Islet of Langerhans (tissue), 1 donor: ENCODE measurements around the gene SYT6.

Experiments
- FAIRE-seq: peaks from one replicate; lab custom pipeline; 2011; peaks lifted over from hg19 to GRCh38; lab: Jason Lieb, UNC

The SYT6 gene

DNA sequence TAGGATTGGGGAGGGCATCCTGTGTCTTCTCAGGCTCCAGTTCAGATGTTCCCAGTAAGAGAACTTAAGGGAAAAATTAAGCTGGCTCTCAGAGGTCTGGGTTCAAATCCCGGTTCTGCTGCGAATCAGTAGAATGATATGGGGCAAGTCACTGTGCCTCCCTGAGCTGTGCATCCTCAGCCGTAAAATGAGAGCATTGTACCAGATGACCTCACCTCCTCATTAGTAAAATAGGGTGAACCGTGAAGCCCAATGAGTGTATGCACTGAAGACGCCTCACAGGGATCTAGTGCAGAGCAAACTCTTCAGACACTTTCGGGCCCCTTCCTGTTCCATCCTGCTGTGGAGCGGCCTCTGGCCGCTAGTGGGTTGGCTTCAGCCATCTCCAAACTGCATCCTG, 36.0 kb downstream of the SYT6 start:
- FAIRE-seq = no peak

GRCh38 chr1:114116086-114116485, 37.6 kb downstream of the SYT6 start:
- FAIRE-seq = no peak

DNA sequence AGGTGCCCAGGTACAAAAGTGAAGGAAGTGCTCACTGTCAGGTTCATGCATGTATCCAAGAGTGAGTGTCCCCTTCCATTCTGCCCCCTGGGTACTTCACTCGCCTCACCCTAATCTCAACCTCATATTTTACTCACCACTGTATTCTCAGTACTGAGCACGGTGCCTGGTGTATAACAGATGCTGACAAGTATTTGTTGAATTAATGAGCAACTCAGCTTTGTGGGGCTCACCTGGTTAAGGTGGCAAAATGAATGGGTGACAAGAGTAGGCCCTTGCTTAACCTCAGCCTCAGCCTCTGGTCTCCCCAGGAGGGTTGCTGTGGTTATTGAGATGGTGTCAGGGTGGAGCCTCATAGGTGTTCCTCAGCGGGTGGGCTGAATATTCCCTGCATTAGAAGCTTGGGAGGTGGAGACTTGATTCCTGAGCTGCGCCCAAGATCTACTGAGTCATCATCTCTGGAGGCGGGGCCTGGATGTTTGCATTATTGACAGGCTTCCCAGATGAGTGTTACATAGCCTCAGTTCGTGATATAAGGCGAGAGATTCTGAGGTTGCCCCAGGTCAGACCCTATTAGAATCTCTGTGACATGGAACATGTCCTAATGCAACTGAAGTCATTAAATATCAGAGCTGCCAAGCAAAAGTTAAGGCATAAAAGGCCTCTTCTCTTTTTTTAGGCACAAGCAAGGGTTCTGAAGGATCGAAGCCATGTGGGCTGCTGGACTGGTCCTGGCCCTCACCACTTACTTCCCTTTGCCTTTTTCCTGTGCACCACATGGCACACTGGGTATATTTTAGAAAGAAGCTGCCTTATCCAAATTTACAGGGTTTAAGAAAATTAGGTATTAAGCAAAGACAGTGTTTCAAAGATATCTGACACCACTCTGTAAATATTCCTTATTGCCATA, 39.2 kb downstream of the SYT6 start:
- no peak for FAIRE-seq

DNA sequence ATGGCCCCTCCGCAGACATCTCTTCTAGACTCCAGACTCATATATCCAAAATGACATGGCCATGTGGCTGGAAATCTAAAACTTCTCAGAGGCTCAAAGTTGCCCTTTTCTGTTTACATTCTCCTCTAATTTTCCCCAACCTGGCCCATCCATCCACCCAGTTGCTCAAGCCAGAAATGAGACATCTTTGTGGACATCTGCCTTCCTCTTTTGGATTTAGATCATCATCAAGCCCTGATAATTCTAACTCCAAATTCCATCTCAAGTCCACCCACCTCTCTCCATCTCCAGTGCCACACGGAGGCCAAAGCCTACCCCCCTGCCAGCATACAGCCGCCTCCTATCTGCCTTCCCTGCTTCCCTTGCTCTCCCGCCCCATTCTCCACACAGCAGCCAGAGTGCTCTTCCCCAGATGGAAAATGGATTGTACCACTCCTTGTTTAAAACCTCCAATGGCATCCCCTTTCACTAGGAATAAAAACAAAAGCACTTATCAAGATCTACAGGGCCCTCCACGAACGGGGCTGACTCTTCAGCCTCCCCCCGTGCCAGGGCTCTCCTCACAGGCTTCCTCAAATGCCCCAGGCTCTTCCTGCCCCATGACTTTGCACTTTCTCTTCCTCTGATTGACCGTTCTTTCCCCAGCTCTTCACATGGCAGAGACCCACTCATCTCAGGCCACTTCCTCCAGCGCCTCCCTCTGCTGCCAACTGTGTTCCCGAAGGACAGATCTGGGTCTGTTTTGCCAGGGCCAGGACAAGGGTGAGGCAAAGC, 40.1 kb downstream of the SYT6 start:
- no peak for FAIRE-seq

DNA sequence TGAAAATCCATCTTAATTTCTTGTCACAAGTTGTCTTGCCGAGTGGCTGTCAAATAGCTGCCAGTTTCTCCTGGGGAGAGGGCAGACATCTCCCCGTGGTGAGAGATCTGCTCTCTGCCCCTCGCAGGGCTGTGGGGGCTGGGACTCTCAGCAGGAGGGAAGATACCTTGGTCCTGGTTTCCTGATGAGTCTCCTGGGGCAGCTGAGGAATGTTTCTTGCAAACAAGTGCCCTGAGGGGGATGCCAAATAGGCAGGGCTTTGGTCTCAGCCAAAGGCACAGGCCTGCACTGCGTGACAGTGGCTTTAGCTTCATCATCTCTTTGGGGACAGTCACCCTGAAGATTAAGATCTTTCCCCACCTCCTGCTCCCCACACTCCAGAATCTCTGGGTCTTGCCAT, 40.9 kb downstream of the SYT6 start:
- FAIRE-seq = no peak

DNA sequence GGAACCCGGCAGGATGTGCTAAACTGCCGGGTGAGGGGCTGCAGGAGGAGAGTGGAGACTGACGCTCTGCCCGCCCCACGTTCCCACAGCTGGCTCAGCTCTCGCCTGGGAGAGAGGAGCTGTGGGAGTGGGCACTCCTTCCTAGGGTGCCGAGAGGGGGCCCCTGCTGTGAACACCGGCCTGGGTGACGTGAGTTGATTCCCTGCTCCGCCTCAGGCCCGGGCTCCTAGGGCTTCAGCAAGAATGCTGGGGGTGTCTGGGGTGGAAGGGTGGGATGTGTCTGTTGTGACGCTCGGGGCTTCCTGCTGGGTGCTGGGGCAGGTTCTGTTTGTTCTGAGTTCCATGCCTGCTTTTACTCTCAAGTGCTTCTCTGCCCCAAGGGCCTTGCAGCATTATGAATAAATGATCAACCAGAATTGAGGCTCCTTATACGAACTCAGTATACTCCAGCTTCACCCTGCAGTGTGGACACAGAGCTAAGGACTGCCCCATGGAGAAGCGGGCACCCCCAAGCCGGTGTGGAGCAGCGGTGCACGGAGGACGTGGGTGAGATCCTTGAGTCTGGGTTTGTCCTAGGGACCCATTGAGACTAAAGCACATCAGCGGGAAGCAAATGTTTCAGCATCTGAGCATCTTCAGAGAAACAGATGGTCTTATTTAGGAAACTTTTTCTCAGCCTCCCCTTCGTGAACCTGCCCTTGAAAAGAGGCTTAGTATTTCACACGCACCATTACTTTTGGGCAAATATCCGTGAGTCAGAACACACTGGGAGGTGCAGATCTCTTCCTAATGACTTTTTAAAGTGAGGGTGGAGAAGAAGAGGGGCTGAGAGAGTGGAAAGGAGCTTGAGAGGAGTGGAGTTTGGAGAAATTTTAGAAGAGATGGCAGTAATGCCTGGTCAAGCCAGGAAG, 41.7 kb downstream of the SYT6 start:
- no peak for FAIRE-seq

DNA sequence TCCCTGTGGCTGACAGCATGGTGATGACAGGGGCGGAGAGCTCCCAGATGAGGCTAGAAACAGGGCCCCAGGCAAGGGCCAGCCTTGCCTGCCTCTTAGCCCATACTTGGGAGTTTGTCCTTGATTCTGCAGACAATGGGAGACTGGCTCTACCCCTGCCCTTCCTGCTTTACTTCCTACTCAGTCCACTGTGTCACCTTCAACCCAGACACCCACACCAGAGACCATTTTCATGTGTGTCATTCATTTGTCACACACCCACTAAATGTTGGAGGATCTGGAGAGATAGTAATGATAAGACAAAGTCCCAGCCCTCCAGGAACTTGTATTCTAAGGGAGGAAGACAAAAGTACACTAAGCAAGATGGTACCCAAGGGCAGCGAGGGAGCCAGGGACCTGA, 43.7 kb downstream of the SYT6 start:
- FAIRE-seq = no peak

GRCh38 chr1:114108751-114109255, 44.9 kb downstream of the SYT6 start:
- FAIRE-seq = no peak

DNA sequence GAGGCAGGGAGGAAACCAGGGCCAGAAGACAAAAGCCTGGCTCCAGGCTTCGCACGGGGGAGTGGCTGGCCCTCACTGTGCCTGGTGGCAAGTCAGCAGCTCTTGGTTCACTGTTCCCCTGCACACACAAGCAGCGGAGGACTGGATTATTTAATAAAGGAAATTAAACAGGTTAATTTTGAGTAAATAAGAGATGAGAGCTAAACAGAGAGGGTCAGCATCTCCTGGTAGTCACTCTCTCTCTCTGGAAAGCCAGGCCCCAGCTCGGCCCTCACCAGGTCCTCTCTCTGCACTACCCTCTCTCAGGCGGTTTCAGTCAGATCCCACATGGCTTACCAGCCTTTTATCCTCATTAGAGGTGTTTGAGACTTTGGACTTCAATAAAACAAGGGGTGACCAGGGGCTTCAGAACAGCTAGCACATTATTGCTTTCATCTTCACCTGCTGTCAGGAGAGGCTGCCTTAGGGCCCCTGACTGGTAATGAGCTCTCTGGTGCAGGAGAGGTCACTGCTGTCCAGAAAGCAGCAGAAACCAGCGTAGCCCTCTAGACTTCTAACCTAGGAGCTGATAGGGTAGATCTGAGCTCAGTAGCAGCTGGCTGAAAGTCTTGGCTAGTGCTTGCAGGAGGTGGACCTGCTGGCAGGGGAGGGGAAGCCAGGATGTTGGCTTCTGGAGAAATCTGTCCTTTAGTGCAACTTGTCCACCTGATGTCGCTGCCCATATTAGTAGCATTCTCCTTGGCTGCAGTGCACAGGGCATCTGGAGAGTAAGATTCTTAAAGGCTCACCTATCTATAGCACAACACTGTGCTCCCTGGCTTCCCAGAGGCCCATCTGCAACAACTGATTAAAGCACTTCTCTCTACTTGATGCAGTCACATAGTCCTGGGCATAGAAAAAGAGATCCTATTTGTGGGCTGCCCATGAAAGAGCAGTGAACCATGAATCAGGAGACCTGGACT, 45.9 kb downstream of the SYT6 start:
- no peak for FAIRE-seq

DNA sequence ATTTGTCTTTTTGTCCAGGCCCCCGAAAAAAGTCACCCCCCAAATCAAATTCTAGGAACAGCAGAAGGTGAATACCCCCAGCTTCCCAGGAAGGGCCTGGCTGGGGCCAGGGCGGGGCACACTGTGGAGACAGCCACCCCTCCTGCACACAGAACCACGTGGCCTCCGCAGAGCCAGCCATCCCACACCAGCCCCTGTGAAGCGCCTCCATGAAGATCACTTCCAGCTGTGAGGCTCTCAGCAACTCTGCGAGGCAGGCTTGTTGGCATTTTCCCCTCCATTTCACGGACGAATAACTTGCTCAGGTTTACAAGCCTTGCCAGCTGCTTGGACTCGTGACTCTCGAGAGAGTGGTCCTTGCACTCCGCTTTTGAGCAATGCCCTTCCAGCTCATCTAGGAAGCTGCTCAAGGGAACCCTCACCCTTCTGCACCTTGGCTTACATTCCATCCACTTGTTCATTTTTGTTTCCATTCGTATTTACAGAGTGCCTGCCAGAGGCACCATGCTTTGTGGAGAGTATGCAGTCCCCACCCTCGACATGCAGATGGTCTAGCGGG, 48.2 kb downstream of the SYT6 start:
- FAIRE-seq = no peak

DNA sequence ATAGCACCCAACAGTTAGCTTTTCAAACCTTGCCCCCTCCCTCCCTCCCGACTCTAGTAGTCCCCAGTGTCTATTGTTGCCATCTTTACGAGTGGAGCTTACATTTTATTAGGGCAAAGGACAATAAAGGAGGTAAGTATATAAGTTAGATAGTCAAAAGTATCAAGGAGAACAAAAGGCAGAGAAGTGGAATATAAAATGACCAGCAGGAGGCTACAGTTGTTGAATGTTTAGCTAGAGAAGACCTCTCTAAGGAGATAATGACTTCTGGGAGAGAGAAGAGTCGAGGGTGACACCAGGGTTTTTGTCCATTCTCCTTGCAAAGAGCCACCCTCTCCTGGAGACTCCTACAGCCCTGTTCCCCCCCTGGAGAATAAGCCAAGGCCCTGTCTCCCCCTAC, 48.7 kb downstream of the SYT6 start:
- FAIRE-seq = no peak

DNA sequence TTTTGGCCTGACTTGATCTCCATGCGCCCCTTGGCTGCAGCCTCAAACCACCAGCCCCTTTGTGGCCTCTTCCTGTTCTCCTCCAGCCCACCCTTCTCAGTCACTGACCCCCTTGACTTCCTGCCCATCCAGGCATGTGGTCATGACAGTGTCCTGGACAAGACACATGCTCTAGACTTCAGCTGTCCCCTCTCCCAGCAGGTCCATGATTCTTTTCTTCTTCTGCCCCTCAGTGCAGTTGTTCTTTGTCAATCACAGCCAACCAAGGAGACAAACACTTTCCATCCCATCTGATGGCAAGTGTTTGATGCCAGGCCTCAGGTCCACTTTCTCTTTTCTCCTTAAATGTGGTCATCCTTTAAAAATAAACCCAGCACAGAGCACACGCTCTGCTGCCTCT, 49.7 kb downstream of the SYT6 start:
- no peak for FAIRE-seq

GRCh38 chr1:114102136-114102535, 51.5 kb downstream of the SYT6 start:
- no peak for FAIRE-seq

DNA sequence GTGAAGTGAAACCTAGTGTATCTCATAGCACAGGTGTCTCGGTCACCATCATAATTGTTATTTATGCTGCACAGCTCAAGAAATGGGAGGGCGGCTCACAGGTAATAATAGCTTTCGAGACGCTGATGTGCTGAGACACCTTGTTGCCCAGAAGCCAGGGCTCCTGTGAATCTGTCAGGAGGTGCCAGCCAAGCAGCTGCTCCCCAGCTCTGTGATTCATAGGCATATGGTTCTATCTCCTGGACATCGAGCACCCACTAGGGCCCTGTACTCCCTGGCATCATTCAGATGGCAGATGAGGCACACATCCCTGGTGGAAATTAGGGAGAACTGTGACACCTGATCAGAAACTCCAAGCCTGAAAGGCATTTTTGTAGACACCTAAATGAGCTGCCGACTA, 53.5 kb downstream of the SYT6 start:
- FAIRE-seq = no peak

DNA sequence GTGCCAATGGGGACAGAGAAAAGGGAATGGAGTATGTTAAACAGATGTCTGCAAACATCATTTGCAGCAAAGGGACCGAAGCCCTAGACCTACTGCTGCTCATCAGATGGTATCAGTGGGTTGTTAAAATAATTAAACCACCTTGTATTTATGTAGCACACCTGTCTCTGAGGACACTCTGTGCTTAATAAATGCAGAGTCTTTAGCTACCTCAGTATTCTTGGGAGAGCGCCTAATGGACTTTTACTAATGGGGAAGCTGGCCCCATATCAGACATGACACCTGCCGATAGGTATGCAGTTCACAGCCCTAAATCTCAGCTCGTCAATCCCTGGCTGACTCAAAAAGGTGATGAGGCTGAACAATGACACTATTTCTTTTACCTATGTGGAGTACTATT, 54.4 kb downstream of the SYT6 start:
- FAIRE-seq = no peak

GRCh38 chr1:114097109-114097508, 56.6 kb downstream of the SYT6 start:
- FAIRE-seq = no peak

- FAIRE-seq = no peak
Measured at GRCh38 chr1:114094675-114095074, 59.0 kb downstream of the SYT6 start.

- no peak for FAIRE-seq
Measured at GRCh38 chr1:114094363-114094634, 59.4 kb downstream of the SYT6 start.

- no peak for FAIRE-seq
Measured at GRCh38 chr1:114093624-114094362, 59.9 kb downstream of the SYT6 start.
